HUES48 (cell line): ENCODE measurements around the gene TAGLN3.

ENCODE experiments used
- H3K27ac ChIP-seq: one replicate; pipeline ENCODE4 v1.7.0; 2013; ENCODE audit warnings: low read depth, low read length, inconsistent platforms
- H3K27me3 ChIP-seq: 2 replicates; pipeline ENCODE4 v1.6.1; 2013; ENCODE audit warnings: mild to moderate bottlenecking, low read length; ENCODE audit not compliant: control insufficient read depth, insufficient read depth
- H3K36me3 ChIP-seq: 2 replicates; pipeline ENCODE4 v1.6.1; 2013; ENCODE audit warnings: low read length; ENCODE audit not compliant: control insufficient read depth, insufficient read depth
- H3K4me1 ChIP-seq: 2 replicates; pipeline ENCODE4 v1.6.1; 2013; ENCODE audit warnings: mild to moderate bottlenecking, low read length; ENCODE audit not compliant: control insufficient read depth, insufficient read depth
- H3K4me3 ChIP-seq: 2 replicates; pipeline ENCODE4 v1.5.1; 2013; ENCODE audit warnings: mild to moderate bottlenecking, low read depth, low read length
- H3K9ac ChIP-seq: 2 replicates; pipeline ENCODE4 v1.6.1; 2013; ENCODE audit warnings: mild to moderate bottlenecking, low read depth, low read length, moderate library complexity
- H3K9me3 ChIP-seq: 2 replicates; pipeline ENCODE4 v1.6.1; 2013; ENCODE audit warnings: low read length; ENCODE audit not compliant: control insufficient read depth, insufficient read depth

Gene TAGLN3

GRCh38 chr3:112048911-112049310 is 50.2 kb downstream of the TAGLN3 start:
- H3K9me3 ChIP-seq: no peaks in the 10 kb centered on the region
- no peak overlapping the region; the same call in 1 of the 2 replicates for H3K4me3 ChIP-seq
- no peaks in the 10 kb centered on the region for H3K36me3 ChIP-seq
- no peaks in the 10 kb centered on the region for H3K27me3 ChIP-seq
- H3K27ac ChIP-seq: no peak overlapping the region
- H3K4me1 ChIP-seq: peaks cover 29% of the 10 kb centered on the region
- no peak overlapping the region for H3K9ac ChIP-seq

GRCh38 chr3:112053229-112053628 is 54.5 kb downstream of the TAGLN3 start:
- Histone ChIP-seq H3K4me1 (peaks cover 29% of the 10 kb centered on the region), H3K27me3 (no peaks in the 10 kb centered on the region), H3K27ac (no peak overlapping the region), H3K9me3 (no peaks in the 10 kb centered on the region), H3K4me3 (no peak overlapping the region), H3K36me3 (no peaks in the 10 kb centered on the region), H3K9ac (no peak overlapping the region)

GRCh38 chr3:112056451-112056929 is 57.8 kb downstream of the TAGLN3 start:
- no peaks in the 10 kb centered on the region for H3K27me3 ChIP-seq
- H3K4me3 ChIP-seq: no peak overlapping the region
- H3K4me1 ChIP-seq: peaks cover 18% of the 10 kb centered on the region
- no peaks in the 10 kb centered on the region for H3K9me3 ChIP-seq
- no peak overlapping the region for H3K9ac ChIP-seq
- no peaks in the 10 kb centered on the region for H3K36me3 ChIP-seq
- no peak overlapping the region for H3K27ac ChIP-seq

GRCh38 chr3:112059497-112059896 is 60.8 kb downstream of the TAGLN3 start:
- Histone ChIP-seq H3K27ac (no peak overlapping the region), H3K9me3 (no peaks in the 10 kb centered on the region), H3K36me3 (no peaks in the 10 kb centered on the region), H3K9ac (no peak overlapping the region), H3K27me3 (no peaks in the 10 kb centered on the region), H3K4me1 (peaks cover 3% of the 10 kb centered on the region; the same call in 1 of the 2 replicates), H3K4me3 (no peak overlapping the region)

- H3K9me3 ChIP-seq: no peaks in the 10 kb centered on the region
- H3K9ac ChIP-seq: no peak overlapping the region
- H3K4me3 ChIP-seq: no peak overlapping the region
- H3K36me3 ChIP-seq: no peaks in the 10 kb centered on the region
- H3K27me3 ChIP-seq: no peaks in the 10 kb centered on the region
- H3K27ac ChIP-seq: no peak overlapping the region
- peaks cover 3% of the 10 kb centered on the region; the same call in 1 of the 2 replicates for H3K4me1 ChIP-seq
Observed at GRCh38 chr3:112061152-112061551, 62.4 kb downstream of the TAGLN3 start.
